Stimulated activated CD8-positive, alpha-beta memory T cell treated with anti-CD3 and anti-CD28 coated beads, Interleukin-15, amount 100 ng/mL, for 24 hours (primary cell): ENCODE data around the gene TOMM7.
"Not testable (repeated sequence)": the region's sequence is repeated elsewhere in the genome, so short reads cannot be mapped to it uniquely, and the experiment has no call there.

Experiments
- DNase-seq: peaks from one replicate; pipeline ENCODE4 v3.0.0-alpha.2; 2020; ENCODE audit warnings: low read depth

The TOMM7 gene

GRCh38 chr7:22783421-22783820 lies 39.2 kb downstream of the TOMM7 start:
- DNase-seq: no peak

GRCh38 chr7:22782616-22783232 lies 39.9 kb downstream of the TOMM7 start:
- DNase-seq: peak; percentile 47

GRCh38 chr7:22781230-22781711 lies 41.4 kb downstream of the TOMM7 start:
- no peak for DNase-seq

GRCh38 chr7:22779730-22780323 lies 42.8 kb downstream of the TOMM7 start:
- not testable (repeated sequence) for DNase-seq

GRCh38 chr7:22776964-22777363 lies 45.7 kb downstream of the TOMM7 start:
- no peak for DNase-seq

- DNase-seq: no peak
Measured at GRCh38 chr7:22772885-22773284, 49.8 kb downstream of the TOMM7 start.

GRCh38 chr7:22771872-22772228 lies 50.8 kb downstream of the TOMM7 start:
- no peak for DNase-seq

GRCh38 chr7:22771194-22771871 lies 51.3 kb downstream of the TOMM7 start:
- no peak for DNase-seq

- DNase-seq: no peak
Measured at GRCh38 chr7:22765609-22766008, 57.0 kb downstream of the TOMM7 start.
